CD4-positive, CD25-positive, alpha-beta regulatory T cell (primary cell): ENCODE measurements around the gene BCLAF1. TPM values are rescaled to one million over a fixed set of nuclear protein-coding genes. Genes with fewer than 3 reads are reported as not detected.

ENCODE experiments used
- ATAC-seq, 2 donors: fragments of 150-1000 bp; cut with Tn5 transposase; one replicate each; pipeline ENCODE4 v1.10.0; 2021; ENCODE audit warnings: low read depth in 2 of 2, moderate number of reproducible peaks in 2 of 2, moderate library complexity in 1 of 2
- DNase-seq, 3 donors: peaks; one replicate each; pipeline versions ENCODE4 v3.0.0 to v3.0.0-alpha.2; 2012 to 2022; ENCODE audit warnings: mixed read lengths in 1 of 3
- H3K27ac ChIP-seq: one replicate; pipeline ENCODE4 v1.7.0; 2013; ENCODE audit warnings: mild to moderate bottlenecking, low read length; ENCODE audit not compliant: insufficient read depth, poor library complexity, severe bottlenecking
- H3K27me3 ChIP-seq: one replicate; pipeline ENCODE4 v1.7.0; 2013; ENCODE audit warnings: low read length; ENCODE audit not compliant: control insufficient read depth, insufficient read depth
- H3K36me3 ChIP-seq: one replicate; pipeline ENCODE4 v1.7.0; 2013; ENCODE audit warnings: mild to moderate bottlenecking, low read length, moderate library complexity; ENCODE audit not compliant: control insufficient read depth, insufficient read depth
- H3K4me1 ChIP-seq: 2 replicates; pipeline ENCODE4 v1.7.0; 2013; ENCODE audit warnings: mild to moderate bottlenecking, low read length; ENCODE audit not compliant: insufficient read depth, control insufficient read depth, poor library complexity, severe bottlenecking
- H3K4me3 ChIP-seq: one replicate; pipeline ENCODE4 v1.7.0; 2013; ENCODE audit warnings: low read depth, mild to moderate bottlenecking, low read length, moderate library complexity
- H3K9me3 ChIP-seq, 2 experiments: 1 replicate in 1 of 2; 2 replicates in 1 of 2; pipeline ENCODE4 v1.7.0; 2013; ENCODE audit warnings: low read length in 2 of 2, mild to moderate bottlenecking in 1 of 2, moderate library complexity in 1 of 2; ENCODE audit not compliant: control insufficient read depth in 2 of 2
- H3K27ac Mint-ChIP-seq, 3 donors: one replicate each; pipeline ENCODE4 v1.8.0; 2020 to 2022; ENCODE audit warnings: mild to moderate bottlenecking in 3 of 3, mixed read lengths in 3 of 3, moderate library complexity in 2 of 3
- H3K27me3 Mint-ChIP-seq: one replicate; pipeline ENCODE4 v1.8.0; 2022; ENCODE audit warnings: mild to moderate bottlenecking, mixed read lengths
- H3K36me3 Mint-ChIP-seq: one replicate; pipeline ENCODE4 v1.8.0; 2020; ENCODE audit warnings: mixed read lengths
- H3K4me1 Mint-ChIP-seq, 4 donors: one replicate each; pipeline ENCODE4 v1.8.0; 2020 to 2022; ENCODE audit warnings: mixed read lengths in 4 of 4, mild to moderate bottlenecking in 1 of 4
- H3K4me3 Mint-ChIP-seq, 4 donors: one replicate each; pipeline ENCODE4 v1.8.0; 2020 to 2022; ENCODE audit warnings: mild to moderate bottlenecking in 4 of 4, mixed read lengths in 4 of 4, moderate library complexity in 3 of 4
- H3K9me3 Mint-ChIP-seq, 7 donors: one replicate each; pipeline ENCODE4 v1.8.0; 2020 to 2022; ENCODE audit warnings: mixed read lengths in 7 of 7, mild to moderate bottlenecking in 3 of 7, moderate library complexity in 2 of 7
- polyA plus RNA-seq, 4 donors: library from polyadenylated mRNA; unstranded; fragments of 300-500 nt; fragmentation: Illumina TruSeq; gene quantifications; one replicate each; pipeline ENCODE4 v1.2.3, GENCODE V29; 2021
- total RNA-seq: library from RNA; stranded (reverse); gene quantifications from one replicate; pipeline ENCODE4 v1.2.3, GENCODE V29; 2022

BCLAF1 gene
- total and polyA plus RNA-seq, 5 donors from 2014 or later = 80.5 to 429 (median 104) TPM

GRCh38 chr6:136333824-136334464 is 44.3 kb upstream of the BCLAF1 start:
- Mint-ChIP-seq H3K36me3 (no peaks in the 10 kb centered on the region), H3K27me3 (peaks cover 13% of the 10 kb centered on the region), H3K27ac (no peak overlapping the region), H3K4me3 (no peak overlapping the region), H3K4me1 (no peaks in the 10 kb centered on the region), H3K9me3 (peaks cover 0 to 1% (median 0%) of the 10 kb centered on the region in 7 donors)
- no peak overlapping the region for H3K27ac ChIP-seq
- H3K36me3 ChIP-seq = no peaks in the 10 kb centered on the region
- H3K27me3 ChIP-seq = peaks cover 5% of the 10 kb centered on the region
- ATAC-seq (no peak), DNase-seq (no peak)
- no peaks in the 10 kb centered on the region for H3K9me3 ChIP-seq
- H3K4me1 ChIP-seq = no peaks in the 10 kb centered on the region
- H3K4me3 ChIP-seq = no peak overlapping the region

DNA sequence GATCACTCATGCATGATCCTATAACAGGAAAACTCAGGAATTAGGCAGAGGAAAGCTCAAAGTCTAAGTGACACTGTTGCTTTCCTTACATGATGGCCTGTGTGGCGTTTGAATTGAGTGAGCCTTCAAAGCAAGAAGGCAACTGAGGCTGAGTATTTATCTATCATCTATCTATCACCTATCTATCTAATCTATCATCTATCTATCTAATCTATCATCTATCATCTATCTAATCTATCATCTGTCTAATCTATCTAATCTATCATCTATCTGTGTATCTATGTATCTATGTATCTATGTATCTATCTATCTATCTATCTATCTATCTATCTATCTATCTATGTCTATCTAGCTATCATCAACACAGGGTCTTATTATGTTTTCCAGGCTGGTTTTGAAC is 41.8 kb upstream of the BCLAF1 start:
- ATAC-seq = no peak
- Mint-ChIP-seq H3K36me3 (no peaks in the 10 kb centered on the region), H3K27ac (no peak overlapping the region), H3K9me3 (peaks cover 0 to 1% (median 0%) of the 10 kb centered on the region in 7 donors), H3K4me3 (no peak overlapping the region), H3K4me1 (no peaks in the 10 kb centered on the region), H3K27me3 (peaks cover 13% of the 10 kb centered on the region)
- Histone ChIP-seq H3K27ac (no peak overlapping the region), H3K4me3 (no peak overlapping the region), H3K36me3 (no peaks in the 10 kb centered on the region), H3K4me1 (no peaks in the 10 kb centered on the region), H3K9me3 (no peaks in the 10 kb centered on the region), H3K27me3 (peaks cover 5% of the 10 kb centered on the region)
- DNase-seq = no peak

- Mint-ChIP-seq H3K27ac (no peak overlapping the region), H3K36me3 (no peaks in the 10 kb centered on the region), H3K4me1 (no peaks in the 10 kb centered on the region), H3K9me3 (peaks cover 0 to 1% (median 0%) of the 10 kb centered on the region in 7 donors), H3K4me3 (no peak overlapping the region), H3K27me3 (peaks cover 13% of the 10 kb centered on the region)
- no peak for DNase-seq
- Histone ChIP-seq H3K4me3 (no peak overlapping the region), H3K36me3 (no peaks in the 10 kb centered on the region), H3K9me3 (no peaks in the 10 kb centered on the region), H3K27me3 (peaks cover 5% of the 10 kb centered on the region), H3K27ac (no peak overlapping the region), H3K4me1 (no peaks in the 10 kb centered on the region)
- ATAC-seq = no peak
These were observed 41.0 kb upstream of the BCLAF1 start for GRCh38 chr6:136330634-136331033.

DNA sequence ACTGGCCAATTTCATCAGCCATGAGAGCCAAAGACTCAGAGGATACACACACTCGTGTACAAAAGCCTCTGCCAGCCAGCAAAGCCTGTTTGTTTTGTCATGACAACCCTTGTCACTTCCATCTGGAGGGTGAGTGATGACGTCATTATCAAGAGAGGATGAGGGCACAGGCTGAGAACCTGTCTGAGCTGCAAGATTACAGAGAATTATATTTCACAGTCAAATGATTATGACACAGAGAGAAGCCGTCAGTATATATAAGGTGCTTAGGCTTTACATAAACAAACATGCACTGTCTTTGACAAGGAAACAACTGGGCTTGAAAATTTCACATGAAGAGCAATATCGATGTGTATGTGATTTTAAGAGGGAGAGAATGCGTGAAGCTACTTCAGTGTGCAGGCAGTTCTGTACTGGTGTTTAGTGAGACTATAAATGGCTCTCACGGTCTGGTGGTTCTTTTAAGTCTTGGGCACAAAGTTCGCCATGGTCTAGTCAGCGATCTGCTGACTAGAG is 36.5 kb upstream of the BCLAF1 start:
- Histone ChIP-seq H3K4me1 (no peaks in the 10 kb centered on the region), H3K4me3 (no peak overlapping the region), H3K27ac (no peak overlapping the region), H3K36me3 (no peaks in the 10 kb centered on the region), H3K27me3 (peaks cover 3% of the 10 kb centered on the region), H3K9me3 (no peaks in the 10 kb centered on the region)
- H3K27me3 Mint-ChIP-seq = peaks cover 13% of the 10 kb centered on the region
- H3K9me3 Mint-ChIP-seq = no peaks in the 10 kb centered on the region
- DNase-seq (no peak), ATAC-seq (no peak)
- H3K4me3 Mint-ChIP-seq = no peak overlapping the region
- H3K27ac Mint-ChIP-seq = no peak overlapping the region
- no peaks in the 10 kb centered on the region for H3K4me1 Mint-ChIP-seq
- H3K36me3 Mint-ChIP-seq = no peaks in the 10 kb centered on the region

- ATAC-seq (no peak), DNase-seq (no peak)
- Histone ChIP-seq H3K27ac (no peak overlapping the region), H3K36me3 (no peaks in the 10 kb centered on the region), H3K27me3 (peaks cover 3% of the 10 kb centered on the region), H3K4me1 (no peaks in the 10 kb centered on the region), H3K4me3 (no peak overlapping the region), H3K9me3 (no peaks in the 10 kb centered on the region)
- Mint-ChIP-seq H3K4me3 (no peak overlapping the region), H3K4me1 (no peaks in the 10 kb centered on the region), H3K36me3 (no peaks in the 10 kb centered on the region), H3K27me3 (peaks cover 16% of the 10 kb centered on the region), H3K27ac (no peak overlapping the region), H3K9me3 (no peaks in the 10 kb centered on the region)
These were observed 35.2 kb upstream of the BCLAF1 start for GRCh38 chr6:136324686-136325380.

DNA sequence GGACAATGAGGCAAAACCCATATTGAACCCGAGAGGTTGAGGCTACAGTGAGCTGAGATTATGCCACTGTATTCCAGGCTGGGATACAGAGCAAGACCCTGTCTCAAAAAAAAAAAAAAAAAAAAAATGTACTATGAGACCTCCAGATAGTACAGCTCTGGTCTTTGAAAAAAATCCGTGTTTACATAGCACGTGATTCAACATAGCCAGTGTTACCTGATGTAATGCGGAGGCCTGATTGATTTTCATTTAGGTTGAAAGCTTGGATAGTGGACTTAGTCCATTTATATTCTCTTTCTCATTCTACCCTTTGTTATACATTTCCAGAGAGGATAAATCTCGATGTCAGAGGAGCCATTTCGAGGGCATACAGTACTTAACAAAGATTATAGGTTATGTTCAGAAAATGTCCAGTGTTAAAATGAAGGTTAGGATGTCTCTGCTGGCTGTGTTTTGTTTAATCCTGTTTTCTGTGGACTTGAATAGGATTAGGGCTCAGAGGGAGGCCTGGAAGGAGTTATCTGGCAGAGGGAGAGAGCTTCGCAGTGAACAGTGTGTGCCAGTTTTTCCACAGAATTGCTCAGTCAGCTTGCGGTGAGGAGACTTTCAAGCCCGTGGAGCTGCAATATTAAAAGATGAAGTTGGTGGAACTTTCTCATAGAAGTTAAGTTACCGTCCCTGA is 33.9 kb upstream of the BCLAF1 start:
- Histone ChIP-seq H3K27me3 (peaks cover 3% of the 10 kb centered on the region), H3K9me3 (no peaks in the 10 kb centered on the region), H3K36me3 (no peaks in the 10 kb centered on the region), H3K27ac (no peak overlapping the region), H3K4me3 (no peak overlapping the region), H3K4me1 (no peaks in the 10 kb centered on the region)
- ATAC-seq = no peak
- H3K36me3 Mint-ChIP-seq = no peaks in the 10 kb centered on the region
- H3K4me1 Mint-ChIP-seq = no peaks in the 10 kb centered on the region
- peaks cover 9% of the 10 kb centered on the region for H3K27me3 Mint-ChIP-seq
- H3K27ac Mint-ChIP-seq = no peak overlapping the region
- no peaks in the 10 kb centered on the region for H3K9me3 Mint-ChIP-seq
- no peak overlapping the region for H3K4me3 Mint-ChIP-seq
- no peak for DNase-seq

GRCh38 chr6:136319732-136320131 is 30.1 kb upstream of the BCLAF1 start:
- H3K36me3 ChIP-seq = no peaks in the 10 kb centered on the region
- H3K36me3 Mint-ChIP-seq = no peaks in the 10 kb centered on the region
- DNase-seq (no peak), ATAC-seq (no peak)
- no peak overlapping the region for H3K27ac ChIP-seq
- no peaks in the 10 kb centered on the region for H3K9me3 Mint-ChIP-seq
- peaks cover 18% of the 10 kb centered on the region for H3K27me3 Mint-ChIP-seq
- peak overlapping the region in 1 of 3 donors; percentile 60 for H3K27ac Mint-ChIP-seq
- H3K9me3 ChIP-seq = no peaks in the 10 kb centered on the region
- H3K4me1 ChIP-seq = no peaks in the 10 kb centered on the region
- H3K4me3 Mint-ChIP-seq = no peak overlapping the region
- H3K4me3 ChIP-seq = no peak overlapping the region
- no peaks in the 10 kb centered on the region for H3K27me3 ChIP-seq
- peaks cover 0 to 7% (median 5%) of the 10 kb centered on the region in 4 donors for H3K4me1 Mint-ChIP-seq
